Gastrocnemius medialis (tissue), 4 donors: ENCODE results near the gene TCEA2.

Experiments used
- POLR2A ChIP-seq, 2 donors: fragments of 450-650 bp; IDR thresholded peaks; one replicate each; pipeline ENCODE4 v1.6.1; 2017; ENCODE audit warnings: antibody characterized with exemption in 2 of 2, mild to moderate bottlenecking in 2 of 2, moderate library complexity in 2 of 2
- TF ChIP-seq, protein P1 (sequence below), 5 experiments: fragments of 450-650 bp in 3 of 5; fragments of 200-600 bp in 2 of 5; sonication (generic) in 2 of 5; IDR thresholded peaks in 4 of 5; conservative IDR thresholded peaks in 1 of 5; 1 replicate in 4 of 5; 2 replicates in 1 of 5; pipeline ENCODE4 v1.5.1; 2016 to 2019; ENCODE audit warnings: antibody characterized with exemption in 5 of 5, mild to moderate bottlenecking in 3 of 5, moderate library complexity in 3 of 5

DNA sequence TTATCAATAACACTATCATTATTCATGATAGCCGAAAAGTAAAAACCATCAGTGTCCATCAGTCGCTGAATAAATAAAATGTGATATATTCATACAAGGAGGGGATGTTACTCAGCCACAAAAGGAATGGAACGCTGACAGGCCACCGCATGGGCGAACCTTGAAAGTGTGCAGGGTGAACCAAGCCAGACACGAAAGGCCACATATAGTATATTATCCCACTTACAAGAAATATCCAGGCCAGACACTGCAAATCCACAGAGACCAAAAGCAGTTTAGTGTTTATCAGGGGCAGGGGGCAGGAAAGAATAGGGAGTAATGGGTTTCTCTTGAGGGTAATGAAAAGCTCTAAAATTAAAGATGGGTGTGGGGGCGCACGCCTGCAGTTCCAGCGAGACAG lies 19.2 kb upstream of the TCEA2 start:
- TF ChIP-seq, protein P1, sequence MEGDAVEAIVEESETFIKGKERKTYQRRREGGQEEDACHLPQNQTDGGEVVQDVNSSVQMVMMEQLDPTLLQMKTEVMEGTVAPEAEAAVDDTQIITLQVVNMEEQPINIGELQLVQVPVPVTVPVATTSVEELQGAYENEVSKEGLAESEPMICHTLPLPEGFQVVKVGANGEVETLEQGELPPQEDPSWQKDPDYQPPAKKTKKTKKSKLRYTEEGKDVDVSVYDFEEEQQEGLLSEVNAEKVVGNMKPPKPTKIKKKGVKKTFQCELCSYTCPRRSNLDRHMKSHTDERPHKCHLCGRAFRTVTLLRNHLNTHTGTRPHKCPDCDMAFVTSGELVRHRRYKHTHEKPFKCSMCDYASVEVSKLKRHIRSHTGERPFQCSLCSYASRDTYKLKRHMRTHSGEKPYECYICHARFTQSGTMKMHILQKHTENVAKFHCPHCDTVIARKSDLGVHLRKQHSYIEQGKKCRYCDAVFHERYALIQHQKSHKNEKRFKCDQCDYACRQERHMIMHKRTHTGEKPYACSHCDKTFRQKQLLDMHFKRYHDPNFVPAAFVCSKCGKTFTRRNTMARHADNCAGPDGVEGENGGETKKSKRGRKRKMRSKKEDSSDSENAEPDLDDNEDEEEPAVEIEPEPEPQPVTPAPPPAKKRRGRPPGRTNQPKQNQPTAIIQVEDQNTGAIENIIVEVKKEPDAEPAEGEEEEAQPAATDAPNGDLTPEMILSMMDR (IDR thresholded peaks at IDR 0.05 in 4 of 5, conservative IDR thresholded peaks at IDR 0.05 in 1 of 5): no peak
- TF ChIP-seq POLR2A (IDR thresholded peaks at IDR 0.05): no peak
